ENCODE data around the gene CDC42BPG. TPM values are rescaled to one million over a fixed set of nuclear protein-coding genes. Genes with fewer than 3 reads are reported as not detected.

Gene CDC42BPG
- total RNA-seq, result 0.16 TPM

GRCh38 chr11:64844330-64845128, at the start of gene CDC42BPG:
Gene CDC42BPG (minus strand): TSS chr11:64844653. CDS start chr11:64844569, 84 bp downstream.
- no peak for DNase-seq

GRCh38 chr11:64893194-64894069, 49.0 kb upstream of the CDC42BPG start:
- no peak for DNase-seq

- no peak for DNase-seq
Measured at GRCh38 chr11:64892838-64893193, 48.4 kb upstream of the CDC42BPG start.

GRCh38 chr11:64892411-64892831, 48.0 kb upstream of the CDC42BPG start:
- DNase-seq, result no peak

GRCh38 chr11:64891880-64892279, 47.4 kb upstream of the CDC42BPG start:
- DNase-seq, result no peak

GRCh38 chr11:64891215-64891848, 46.9 kb upstream of the CDC42BPG start:
- no peak for DNase-seq

GRCh38 chr11:64890522-64890939, 46.1 kb upstream of the CDC42BPG start:
- DNase-seq, result no peak

- no peak for DNase-seq
Measured at GRCh38 chr11:64888729-64889511, 44.5 kb upstream of the CDC42BPG start.

- no peak for DNase-seq
Measured at GRCh38 chr11:64888406-64888728, 43.9 kb upstream of the CDC42BPG start.

- peak; percentile 52 for DNase-seq
Measured at GRCh38 chr11:64887757-64888405, 43.4 kb upstream of the CDC42BPG start.

GRCh38 chr11:64887234-64887756, 42.8 kb upstream of the CDC42BPG start:
- no peak for DNase-seq

- no peak for DNase-seq
Measured at GRCh38 chr11:64885367-64886286, 41.2 kb upstream of the CDC42BPG start.

GRCh38 chr11:64884019-64884418, 39.6 kb upstream of the CDC42BPG start:
- no peak for DNase-seq

- DNase-seq, result no peak
Measured at GRCh38 chr11:64883575-64883974, 39.1 kb upstream of the CDC42BPG start.

GRCh38 chr11:64882243-64882642, 37.8 kb upstream of the CDC42BPG start:
- no peak for DNase-seq

- DNase-seq, result no peak
Measured at GRCh38 chr11:64881476-64881875, 37.0 kb upstream of the CDC42BPG start.

- no peak for DNase-seq
Measured at GRCh38 chr11:64880240-64881001, 36.0 kb upstream of the CDC42BPG start.

- no peak for DNase-seq
Measured at GRCh38 chr11:64879244-64879900, 34.9 kb upstream of the CDC42BPG start.

All from occipital lobe (tissue), 2 donors.